ENCODE data around the gene PYGM. TPM values are rescaled to one million over a fixed set of nuclear protein-coding genes. Genes with fewer than 3 reads are reported as not detected.

PYGM gene
- total RNA-seq, 1 experiment from 2014 or later, result 1.7 TPM

DNA sequence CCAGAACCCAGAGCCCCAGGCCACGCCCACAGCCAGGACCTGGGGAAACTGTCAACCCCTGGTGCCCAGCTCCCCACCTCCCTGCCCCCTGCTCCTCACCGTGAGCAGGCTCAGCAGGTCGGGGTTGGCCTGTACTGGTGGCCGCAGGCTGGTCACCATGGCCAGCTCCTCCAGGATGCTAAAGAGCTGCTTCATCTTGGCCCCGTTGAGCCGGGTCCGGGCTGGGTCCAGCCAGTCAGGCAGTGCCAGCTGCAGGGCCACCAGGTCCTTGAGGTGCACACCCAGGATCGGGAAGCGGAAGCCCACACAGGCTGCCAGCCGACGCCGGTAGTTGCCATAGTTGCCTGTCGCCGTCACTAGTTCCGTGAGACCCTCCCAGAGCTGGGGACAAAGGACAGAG lies 23.1 kb downstream of the PYGM start:
- Histone ChIP-seq H2AFZ (ENCODE audit: low read depth, low read length, poor library complexity, severe bottlenecking) (no peak overlapping the region), H3K9me2 (ENCODE audit: insufficient read depth) (no peaks in the 10 kb centered on the region), H3K9ac (ENCODE audit: low read length) (no peak overlapping the region), H3K27ac (ENCODE audit: low read depth, low read length) (no peak overlapping the region), H3K9me3 (ENCODE audit: control insufficient read depth in 1 of 2, insufficient read depth in 1 of 2, low read depth in 1 of 2, low read length in 2 of 2) (no peaks in the 10 kb centered on the region), H3K36me3 (ENCODE audit: control insufficient read depth in 1 of 2, insufficient read depth in 2 of 2, low read length in 2 of 2) (no peaks in the 10 kb centered on the region), H3K4me2 (ENCODE audit: low read length) (peak overlapping the region; percentile 43), H3K27me3 (ENCODE audit: insufficient read depth, low read length) (no peaks in the 10 kb centered on the region), H4K20me1 (ENCODE audit: insufficient read depth) (no peaks in the 10 kb centered on the region), H3K79me2 (ENCODE audit: insufficient read depth, low read length) (no peaks in the 10 kb centered on the region), H3K4me1 (ENCODE audit: control insufficient read depth in 1 of 2, insufficient read depth in 2 of 2, low read length in 2 of 2) (peaks cover 7 to 10% of the 10 kb centered on the region in 2 experiments), H3K4me3 (replicated peaks in 1 of 2; ENCODE audit: low read depth in 1 of 2, low read length in 2 of 2) (no peak overlapping the region)
- ATAC-seq (no peak), DNase-seq (ENCODE audit: low read depth, low spot score) (no peak)
- ChIA-PET RAD21 (ENCODE audit: low non-redundant PET in 1 of 2, low total read pairs in 2 of 2, uncharacterized antibody in 2 of 2, unreplicated experiment in 2 of 2) (interaction anchor here in 1 of 2 experiments (0.6 kb wide), 1 partner anchor 84 kb away, joined by 5 read pairs; no protein-coding TSS in a partner anchor), POLR2A (no interaction called here), CTCF (interaction anchor here (1.2 kb wide), 2 partner anchors 48 to 287 kb away, joined by 3 read pairs; no protein-coding TSS in a partner anchor)
- TF ChIP-seq, protein P1, sequence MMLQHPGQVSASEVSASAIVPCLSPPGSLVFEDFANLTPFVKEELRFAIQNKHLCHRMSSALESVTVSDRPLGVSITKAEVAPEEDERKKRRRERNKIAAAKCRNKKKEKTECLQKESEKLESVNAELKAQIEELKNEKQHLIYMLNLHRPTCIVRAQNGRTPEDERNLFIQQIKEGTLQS (IDR thresholded peaks at IDR 0.05), result no peak
- no peak for TF ChIP-seq CEBPB (IDR thresholded peaks at IDR 0.05; ENCODE audit: low read depth)
- no peak for TF ChIP-seq SP1 (IDR thresholded peaks at IDR 0.05; ENCODE audit: low read depth)
- TF ChIP-seq ELF1 (IDR thresholded peaks at IDR 0.05; ENCODE audit: borderline replicate concordance, low read depth), result no peak
- no peak for TF ChIP-seq FOSL1 (IDR thresholded peaks at IDR 0.05; ENCODE audit: low read depth)
- BruUV-seq (replicated peaks), result no TSS peak
- intact Hi-C loops (cut with micrococcal nuclease), result no loop called here

GRCh38 chr11:64735725-64736259 lies 24.0 kb downstream of the PYGM start:
- Histone ChIP-seq H3K4me3 (replicated peaks in 1 of 2; ENCODE audit: low read depth in 1 of 2, low read length in 2 of 2) (no peak overlapping the region), H3K4me2 (ENCODE audit: low read length) (no peak overlapping the region), H3K27me3 (ENCODE audit: insufficient read depth, low read length) (no peaks in the 10 kb centered on the region), H3K27ac (ENCODE audit: low read depth, low read length) (no peak overlapping the region), H4K20me1 (ENCODE audit: insufficient read depth) (no peaks in the 10 kb centered on the region), H3K36me3 (ENCODE audit: control insufficient read depth in 1 of 2, insufficient read depth in 2 of 2, low read length in 2 of 2) (no peaks in the 10 kb centered on the region), H3K4me1 (ENCODE audit: control insufficient read depth in 1 of 2, insufficient read depth in 2 of 2, low read length in 2 of 2) (peaks cover 7 to 10% of the 10 kb centered on the region in 2 experiments), H3K9me3 (ENCODE audit: control insufficient read depth in 1 of 2, insufficient read depth in 1 of 2, low read depth in 1 of 2, low read length in 2 of 2) (no peaks in the 10 kb centered on the region), H3K79me2 (ENCODE audit: insufficient read depth, low read length) (no peaks in the 10 kb centered on the region), H2AFZ (ENCODE audit: low read depth, low read length, poor library complexity, severe bottlenecking) (no peak overlapping the region), H3K9me2 (ENCODE audit: insufficient read depth) (no peaks in the 10 kb centered on the region), H3K9ac (ENCODE audit: low read length) (no peak overlapping the region)
- DNase-seq (ENCODE audit: low read depth, low spot score) (no peak), ATAC-seq (no peak)
- BruUV-seq (replicated peaks), result no TSS peak
- ChIA-PET POLR2A (no interaction called here), RAD21 (ENCODE audit: low non-redundant PET in 1 of 2, low total read pairs in 2 of 2, uncharacterized antibody in 2 of 2, unreplicated experiment in 2 of 2) (no interaction called here), CTCF (interaction anchor here (1.2 kb wide), 2 partner anchors 47 to 286 kb away, joined by 3 read pairs; no protein-coding TSS in a partner anchor)
- intact Hi-C loops (cut with micrococcal nuclease), result no loop called here
- no peak for TF ChIP-seq MAX (IDR thresholded peaks at IDR 0.05)
- TF ChIP-seq, protein P2, sequence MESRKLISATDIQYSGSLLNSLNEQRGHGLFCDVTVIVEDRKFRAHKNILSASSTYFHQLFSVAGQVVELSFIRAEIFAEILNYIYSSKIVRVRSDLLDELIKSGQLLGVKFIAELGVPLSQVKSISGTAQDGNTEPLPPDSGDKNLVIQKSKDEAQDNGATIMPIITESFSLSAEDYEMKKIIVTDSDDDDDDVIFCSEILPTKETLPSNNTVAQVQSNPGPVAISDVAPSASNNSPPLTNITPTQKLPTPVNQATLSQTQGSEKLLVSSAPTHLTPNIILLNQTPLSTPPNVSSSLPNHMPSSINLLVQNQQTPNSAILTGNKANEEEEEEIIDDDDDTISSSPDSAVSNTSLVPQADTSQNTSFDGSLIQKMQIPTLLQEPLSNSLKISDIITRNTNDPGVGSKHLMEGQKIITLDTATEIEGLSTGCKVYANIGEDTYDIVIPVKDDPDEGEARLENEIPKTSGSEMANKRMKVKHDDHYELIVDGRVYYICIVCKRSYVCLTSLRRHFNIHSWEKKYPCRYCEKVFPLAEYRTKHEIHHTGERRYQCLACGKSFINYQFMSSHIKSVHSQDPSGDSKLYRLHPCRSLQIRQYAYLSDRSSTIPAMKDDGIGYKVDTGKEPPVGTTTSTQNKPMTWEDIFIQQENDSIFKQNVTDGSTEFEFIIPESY (IDR thresholded peaks at IDR 0.05; ENCODE audit: extremely low read depth, insufficient replicate concordance, low read length), result no peak
- no peak for TF ChIP-seq EZH2 (IDR thresholded peaks at IDR 0.05)
- no peak for TF ChIP-seq ZFX (IDR thresholded peaks at IDR 0.05)
- TF ChIP-seq JUND (IDR thresholded peaks at IDR 0.05), result no peak
- no peak for TF ChIP-seq POLR2A (IDR thresholded peaks at IDR 0.05; ENCODE audit: borderline replicate concordance, extremely low read depth, insufficient read depth, insufficient read length)
- no peak for TF ChIP-seq SP1 (IDR thresholded peaks at IDR 0.05; ENCODE audit: low read depth)
- TF ChIP-seq SIN3A (IDR thresholded peaks at IDR 0.05; ENCODE audit: low read depth), result no peak
- no peak for TF ChIP-seq POLR2AphosphoS5 (IDR thresholded peaks at IDR 0.05; ENCODE audit: low read depth, low read length)
- no peak for TF ChIP-seq EGR1 (IDR thresholded peaks at IDR 0.05; ENCODE audit: low read depth)

All from HCT116 (cell line).